H1 (cell line): ENCODE results near the gene GPC6. TPM values are rescaled to one million over a fixed set of nuclear protein-coding genes. Genes with fewer than 3 reads are reported as not detected.

Experiments
- CBX5 ChIP-seq: fragments of 300-800, 300-1000 bp; sonication (generic); IDR thresholded peaks from 2 replicates; pipeline ENCODE4 v1.7.1; 2016; ENCODE audit warnings: antibody characterized with exemption, low read length, low read depth
- CHD7 ChIP-seq: fragments of 300-600 bp; sonication (generic); IDR thresholded peaks from 2 replicates; pipeline ENCODE4 v1.7.1; 2012; ENCODE audit warnings: low read length, moderate library complexity, mild to moderate bottlenecking, inconsistent platforms; ENCODE audit not compliant: insufficient replicate concordance
- PHF8 ChIP-seq: fragments of 200-600 bp; sonication (generic); conservative IDR thresholded peaks from 2 replicates; pipeline ENCODE4 v1.7.1; 2012; ENCODE audit warnings: low read depth, mild to moderate bottlenecking, inconsistent platforms, low read length, moderate library complexity
- polyA plus RNA-seq, 7 experiments: library from polyadenylated mRNA; depleted of rRNA in 3 of 7; stranded (reverse) in 5 of 7; unstranded in 2 of 7; fragments of >200 nt in 5 of 7; fragments of 200-250 nt in 2 of 7; gene quantifications; 1 replicate in 5 of 7; 2 replicates in 1 of 7; 4 replicates in 1 of 7; pipeline versions ENCODE4 v1.2.1 to v1.2.3, GENCODE V29; 2011 to 2013; ENCODE audit warnings: missing spikeins in 2 of 7, mixed read lengths in 2 of 7
- total RNA-seq: library from RNA; stranded (reverse); fragmentation: NEBNext Ultra II Directional; extraction: Animal tissue kit (Norgen Biotek cat#: 25700); gene quantifications from 2 replicates; pipeline ENCODE4 v1.2.1, GENCODE V29; 2021

GPC6 gene
- total and polyA plus RNA-seq, 2 of the 8 experiments (the other 6 are each of a cell fraction or from before 2014, with no cell fraction given), result 5.4 to 12.0 TPM

GRCh38 chr13:94400874-94401273 is 1174.3 kb downstream of the GPC6 start (continued):
- TF ChIP-seq CHD7, result no peak
- no peak for TF ChIP-seq CBX5
- TF ChIP-seq PHF8, result no peak
